Chondrocyte (in vitro differentiated cells): ENCODE results near the gene PPP1R9B. TPM values are rescaled to one million over a fixed set of nuclear protein-coding genes. Genes with fewer than 3 reads are reported as not detected.

Source experiments
- DNase-seq: peaks from one replicate; pipeline ENCODE4 v3.0.0; 2021; ENCODE audit warnings: mixed read lengths, low spot score
- H3K27ac Mint-ChIP-seq: one replicate; pipeline ENCODE4 v1.8.0; 2021; ENCODE audit warnings: mild to moderate bottlenecking, moderate library complexity, mixed read lengths; ENCODE audit not compliant: unreplicated experiment
- H3K27me3 Mint-ChIP-seq: 2 replicates; pipeline ENCODE4 v1.8.0; 2021; ENCODE audit warnings: low read depth, mixed read lengths
- H3K36me3 Mint-ChIP-seq: 2 replicates; pipeline ENCODE4 v1.8.0; 2021; ENCODE audit warnings: low read depth, mixed read lengths
- H3K4me1 Mint-ChIP-seq: 2 replicates; pipeline ENCODE4 v1.8.0; 2021; ENCODE audit warnings: low read depth, mild to moderate bottlenecking, mixed read lengths
- H3K4me3 Mint-ChIP-seq: one replicate; pipeline ENCODE4 v1.8.0; 2021; ENCODE audit warnings: mild to moderate bottlenecking, moderate library complexity, mixed read lengths; ENCODE audit not compliant: unreplicated experiment
- H3K9me3 Mint-ChIP-seq: 2 replicates; pipeline ENCODE4 v1.8.0; 2021; ENCODE audit warnings: low read depth, mixed read lengths
- CTCF ChIP-seq: fragments of 200-600 bp; sonication (generic); IDR thresholded peaks from 2 replicates; pipeline ENCODE4 v1.5.0; 2021; ENCODE audit warnings: antibody characterized with exemption, mild to moderate bottlenecking, moderate library complexity
- total RNA-seq: library from RNA; stranded (reverse); gene quantifications from 3 replicates; pipeline ENCODE4 v1.2.1, GENCODE V29; 2021

PPP1R9B gene
- total RNA-seq, 1 donor from 2014 or later: 79.3 TPM

DNA sequence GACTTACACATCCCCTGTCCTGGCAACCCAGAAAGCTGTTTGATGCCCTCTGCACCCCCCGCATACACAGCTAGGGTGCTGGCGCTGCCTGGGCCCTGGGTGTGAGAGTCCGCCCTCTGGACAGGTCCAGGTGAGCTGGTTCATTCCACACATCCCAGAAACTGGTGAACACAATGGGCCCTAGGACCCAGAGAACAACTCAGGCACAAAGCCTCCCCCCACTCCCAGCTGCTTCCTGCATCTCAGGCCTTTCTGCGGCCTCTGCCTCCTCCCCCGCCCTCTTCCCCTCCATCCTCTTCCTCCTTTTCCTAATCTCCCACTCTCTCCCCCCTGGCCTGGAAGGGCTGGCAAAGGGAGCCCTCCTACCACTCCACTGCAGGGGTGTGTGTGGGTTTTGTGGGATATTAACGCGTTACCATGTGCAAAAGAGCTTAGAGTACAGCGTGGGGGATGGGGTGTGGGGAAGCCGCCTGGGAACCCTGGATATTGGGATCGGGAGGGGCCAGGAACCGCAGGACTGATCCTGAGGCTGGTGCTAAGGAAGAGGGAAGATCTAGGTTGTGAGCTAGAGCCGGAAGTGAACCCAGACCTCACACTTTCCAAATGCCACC lies 1.6 kb upstream of the PPP1R9B start:
- Mint-ChIP-seq H3K36me3 (no peaks in the 10 kb centered on the region), H3K27ac (peak overlapping the region; percentile 94), H3K4me3 (peak overlapping the region; percentile 84), H3K4me1 (peaks cover 33% of the 10 kb centered on the region), H3K9me3 (no peaks in the 10 kb centered on the region), H3K27me3 (no peaks in the 10 kb centered on the region)
- TF ChIP-seq CTCF: no peak
- DNase-seq: peak; percentile 90

DNA sequence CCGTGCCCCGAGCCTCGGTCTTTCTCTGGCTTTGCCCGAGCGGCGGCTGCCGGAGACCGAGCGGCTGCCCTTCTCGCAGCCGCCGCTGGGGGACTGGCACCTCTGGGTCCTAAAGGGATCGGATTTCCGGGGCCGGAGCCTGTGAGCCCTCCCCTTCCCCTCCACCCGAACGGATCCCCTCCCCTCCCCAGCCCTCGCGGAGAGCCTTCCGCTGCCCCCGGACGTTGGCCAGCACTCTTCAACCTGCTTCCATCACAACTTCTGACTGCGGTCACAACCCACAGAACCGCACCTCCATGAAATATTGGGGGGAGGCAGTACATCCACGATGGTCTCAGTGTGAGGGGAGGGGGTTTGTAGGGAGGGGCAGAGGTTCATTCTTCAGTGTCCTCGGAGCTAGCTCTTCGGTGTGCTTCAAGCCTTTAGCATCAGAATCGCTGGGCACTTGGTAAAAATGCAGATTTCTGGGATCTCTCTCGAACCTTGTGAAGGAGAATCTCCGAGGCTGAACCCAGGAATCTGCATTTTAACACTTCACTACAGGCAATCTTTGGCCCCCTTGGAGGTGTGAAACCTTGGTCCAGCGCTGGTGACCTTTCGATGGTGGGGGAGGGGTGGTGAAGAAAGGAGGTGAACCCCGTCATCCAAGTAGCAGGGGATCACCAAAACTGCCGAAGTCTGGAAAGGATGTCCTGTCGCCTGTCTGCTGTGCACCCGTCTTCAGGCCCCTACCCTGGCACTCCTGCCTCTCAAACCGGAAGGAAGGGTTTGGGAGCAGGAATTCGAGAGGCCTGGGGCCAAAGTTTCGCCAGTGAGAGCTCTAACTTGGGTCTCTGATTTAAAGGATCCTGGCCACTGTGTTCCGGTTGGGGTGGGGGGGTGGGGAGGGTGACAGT lies 812 bp upstream of the PPP1R9B start:
- peak; percentile 75 for TF ChIP-seq CTCF
- Mint-ChIP-seq H3K9me3 (no peaks in the 10 kb centered on the region), H3K27ac (peak overlapping the region; percentile 94), H3K4me1 (peaks cover 40% of the 10 kb centered on the region), H3K36me3 (peaks cover 2% of the 10 kb centered on the region), H3K27me3 (no peaks in the 10 kb centered on the region), H3K4me3 (peak overlapping the region; percentile 84)
- peak; percentile 96 for DNase-seq

DNA sequence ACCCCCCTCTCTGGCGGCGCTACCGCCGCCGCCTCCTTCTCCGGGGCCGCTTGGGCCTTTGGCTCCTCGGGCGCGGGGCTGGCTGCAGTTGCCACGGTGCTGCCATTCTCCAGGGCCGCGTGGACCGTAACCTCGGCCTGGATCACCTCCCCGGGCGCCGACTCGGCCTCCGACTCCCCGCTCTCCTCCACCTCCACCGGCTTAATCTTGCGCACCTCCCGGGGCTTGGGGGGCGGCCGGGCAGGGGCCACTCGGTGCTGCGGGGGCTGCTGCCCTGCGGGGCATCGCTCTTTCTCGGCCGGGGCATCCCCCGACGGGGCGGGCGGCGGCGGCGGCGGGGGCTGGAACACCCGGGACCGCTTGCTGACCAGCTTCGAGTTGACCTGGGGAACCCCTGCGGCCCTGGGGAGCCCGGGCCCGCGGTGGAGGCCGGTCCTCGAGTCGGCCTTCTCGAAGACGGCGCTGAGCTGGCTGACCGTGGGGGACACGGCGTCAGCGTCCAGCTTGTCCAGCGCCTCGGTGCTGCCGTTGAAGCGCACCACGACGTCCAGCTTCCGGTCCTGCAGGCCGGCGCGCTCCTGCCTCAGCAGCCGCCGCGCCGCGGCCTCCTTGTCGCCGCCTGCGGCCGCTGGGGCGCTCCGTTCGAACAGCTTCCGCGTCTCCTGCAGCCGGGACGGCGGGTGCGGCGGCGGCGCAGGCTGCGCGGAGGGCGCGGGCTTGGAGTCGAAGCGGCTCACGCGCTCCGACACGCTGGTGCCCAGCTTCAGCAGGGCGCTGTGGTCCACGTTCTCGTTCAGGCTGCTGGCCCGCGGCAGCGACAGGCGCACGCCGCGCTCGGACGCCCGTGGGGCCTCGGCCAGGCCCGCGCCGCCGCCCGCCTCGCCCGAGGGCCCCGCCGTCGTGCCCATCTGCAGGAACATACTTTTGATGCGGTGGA lies 792 bp downstream of the PPP1R9B start:
- DNase-seq: peak; percentile 90
- H3K27me3 Mint-ChIP-seq: no peaks in the 10 kb centered on the region
- H3K4me1 Mint-ChIP-seq: peaks cover 45% of the 10 kb centered on the region
- H3K36me3 Mint-ChIP-seq: peaks cover 2% of the 10 kb centered on the region
- peak overlapping the region; percentile 87 for H3K4me3 Mint-ChIP-seq
- TF ChIP-seq CTCF: peak; percentile 31
- H3K9me3 Mint-ChIP-seq: no peaks in the 10 kb centered on the region
- H3K27ac Mint-ChIP-seq: peak overlapping the region; percentile 51

GRCh38 chr17:50149091-50149416 lies 1.4 kb downstream of the PPP1R9B start:
- no peak for TF ChIP-seq CTCF
- DNase-seq: peak; percentile 87
- peak overlapping the region; percentile 87 for H3K4me3 Mint-ChIP-seq
- peaks cover 7% of the 10 kb centered on the region for H3K36me3 Mint-ChIP-seq
- no peaks in the 10 kb centered on the region for H3K27me3 Mint-ChIP-seq
- H3K27ac Mint-ChIP-seq: peak overlapping the region; percentile 51
- H3K4me1 Mint-ChIP-seq: peaks cover 45% of the 10 kb centered on the region
- H3K9me3 Mint-ChIP-seq: no peaks in the 10 kb centered on the region
